Fibroblast of villous mesenchyme (primary cell): ENCODE measurements around the gene GMDS. TPM values are rescaled to one million over a fixed set of nuclear protein-coding genes. Genes with fewer than 3 reads are reported as not detected.

Experiments used
- DNase-seq: peaks from one replicate; pipeline ENCODE4 v3.0.0-alpha.2; 2010; ENCODE audit warnings: low read depth
- H3K4me3 ChIP-seq: 2 replicates; pipeline ENCODE4 v1.5.1; 2011; ENCODE audit warnings: low read depth, mild to moderate bottlenecking, low read length
- total RNA-seq: library from RNA; depleted of rRNA; stranded (reverse); fragments of >200 nt; gene quantifications from 2 replicates; pipeline ENCODE4 v1.2.3, GENCODE V29; 2012
- TF ChIP-seq, protein P1 (sequence below): IDR thresholded peaks from 2 replicates; pipeline ENCODE4 v1.5.1; 2012; ENCODE audit warnings: low read depth, mild to moderate bottlenecking, low read length; ENCODE audit not compliant: insufficient read depth

Gene GMDS
- total RNA-seq, 1 donor = 6.5 TPM

DNA sequence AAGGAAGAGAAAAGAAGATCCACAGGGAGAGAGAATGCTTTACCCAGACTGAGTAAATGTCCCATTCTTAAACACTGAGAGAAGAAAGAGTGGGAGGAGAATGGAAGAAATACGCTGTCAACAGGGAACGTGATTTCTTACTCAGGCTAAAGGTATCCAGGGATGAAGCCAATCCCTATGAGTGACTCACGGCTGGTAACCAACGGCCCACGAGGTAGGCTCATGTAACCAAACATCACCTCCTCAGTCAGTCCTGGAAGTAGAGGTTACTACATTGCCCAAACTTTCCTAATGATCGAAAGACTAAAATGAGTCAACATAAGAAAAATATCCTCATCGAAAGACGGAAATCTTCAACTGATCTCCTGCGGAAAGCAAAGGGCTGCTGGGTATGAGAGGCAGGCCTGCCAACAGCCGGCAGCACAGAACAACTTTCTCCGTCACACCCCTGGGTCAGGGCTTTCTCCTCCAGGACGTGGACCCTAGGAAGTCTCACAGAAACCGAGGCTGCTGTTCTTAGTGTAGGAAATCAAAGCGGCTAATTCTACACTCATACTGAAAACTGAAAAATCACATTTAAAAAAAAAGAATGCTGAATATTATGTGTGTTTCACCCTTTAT is 292.6 kb downstream of the GMDS start:
- no peak overlapping the region for H3K4me3 ChIP-seq
- peak; percentile 65 for DNase-seq
- TF ChIP-seq, protein P1, sequence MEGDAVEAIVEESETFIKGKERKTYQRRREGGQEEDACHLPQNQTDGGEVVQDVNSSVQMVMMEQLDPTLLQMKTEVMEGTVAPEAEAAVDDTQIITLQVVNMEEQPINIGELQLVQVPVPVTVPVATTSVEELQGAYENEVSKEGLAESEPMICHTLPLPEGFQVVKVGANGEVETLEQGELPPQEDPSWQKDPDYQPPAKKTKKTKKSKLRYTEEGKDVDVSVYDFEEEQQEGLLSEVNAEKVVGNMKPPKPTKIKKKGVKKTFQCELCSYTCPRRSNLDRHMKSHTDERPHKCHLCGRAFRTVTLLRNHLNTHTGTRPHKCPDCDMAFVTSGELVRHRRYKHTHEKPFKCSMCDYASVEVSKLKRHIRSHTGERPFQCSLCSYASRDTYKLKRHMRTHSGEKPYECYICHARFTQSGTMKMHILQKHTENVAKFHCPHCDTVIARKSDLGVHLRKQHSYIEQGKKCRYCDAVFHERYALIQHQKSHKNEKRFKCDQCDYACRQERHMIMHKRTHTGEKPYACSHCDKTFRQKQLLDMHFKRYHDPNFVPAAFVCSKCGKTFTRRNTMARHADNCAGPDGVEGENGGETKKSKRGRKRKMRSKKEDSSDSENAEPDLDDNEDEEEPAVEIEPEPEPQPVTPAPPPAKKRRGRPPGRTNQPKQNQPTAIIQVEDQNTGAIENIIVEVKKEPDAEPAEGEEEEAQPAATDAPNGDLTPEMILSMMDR = no peak

DNA sequence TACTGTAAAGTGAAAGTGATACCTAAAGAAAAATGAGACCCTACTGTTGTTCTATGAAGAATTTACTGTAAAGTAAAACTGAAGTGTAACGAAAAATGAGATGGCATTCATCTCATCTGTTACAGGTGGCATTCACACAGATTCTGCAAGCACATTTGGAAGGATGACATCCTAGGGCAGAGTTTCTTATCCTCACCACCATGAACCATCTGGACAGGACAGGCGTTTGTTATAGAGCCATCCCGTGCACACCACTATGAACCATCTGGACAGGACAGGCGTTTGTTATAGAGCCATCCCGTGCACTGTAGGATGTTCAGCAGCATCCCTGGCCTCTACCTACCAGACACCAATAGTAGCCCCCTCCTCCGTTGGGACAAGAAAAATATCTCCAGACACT is 294.8 kb downstream of the GMDS start:
- no peak overlapping the region for H3K4me3 ChIP-seq
- no peak for DNase-seq
- TF ChIP-seq, protein P1 = no peak

DNA sequence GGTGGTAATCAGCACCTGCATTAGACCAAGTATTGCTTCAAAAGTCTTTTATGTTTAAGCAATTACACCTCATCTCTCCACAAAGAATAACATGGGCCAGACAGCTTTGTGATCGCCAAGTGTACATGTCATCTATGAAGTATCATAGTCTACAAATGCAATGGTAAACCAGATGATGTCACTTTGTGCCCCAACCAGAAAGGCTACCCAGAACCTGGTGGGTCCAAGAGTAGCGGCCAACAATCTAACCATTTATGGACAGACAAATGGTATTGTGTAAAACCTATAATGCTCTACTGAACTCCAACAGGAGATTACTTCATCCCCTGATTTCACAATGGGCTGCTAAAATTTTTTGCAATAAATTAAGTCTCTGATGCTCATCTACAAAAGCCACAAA is 295.9 kb downstream of the GMDS start:
- TF ChIP-seq, protein P1 = no peak
- peak; percentile 28 for DNase-seq
- no peak overlapping the region for H3K4me3 ChIP-seq

DNA sequence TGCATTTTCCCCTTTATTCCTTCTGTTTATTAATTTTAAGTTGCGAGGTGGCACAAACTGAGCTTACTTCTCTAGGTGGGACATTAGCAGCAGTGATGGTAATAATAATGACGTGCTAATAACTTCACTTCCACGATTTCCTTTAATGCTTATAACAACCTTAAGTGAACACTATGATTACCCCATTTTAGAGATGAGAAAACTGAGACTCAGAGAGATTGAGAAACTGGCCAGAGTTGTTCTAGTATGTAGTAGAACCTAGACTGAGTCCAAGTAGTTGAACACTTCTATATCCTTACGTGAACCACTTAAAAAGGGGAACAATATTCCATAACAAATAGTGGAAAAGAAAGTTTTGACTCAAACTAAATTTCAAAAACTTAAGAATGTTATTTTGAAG is 297.5 kb downstream of the GMDS start:
- TF ChIP-seq, protein P1 = no peak
- no peak overlapping the region for H3K4me3 ChIP-seq
- DNase-seq = no peak

DNA sequence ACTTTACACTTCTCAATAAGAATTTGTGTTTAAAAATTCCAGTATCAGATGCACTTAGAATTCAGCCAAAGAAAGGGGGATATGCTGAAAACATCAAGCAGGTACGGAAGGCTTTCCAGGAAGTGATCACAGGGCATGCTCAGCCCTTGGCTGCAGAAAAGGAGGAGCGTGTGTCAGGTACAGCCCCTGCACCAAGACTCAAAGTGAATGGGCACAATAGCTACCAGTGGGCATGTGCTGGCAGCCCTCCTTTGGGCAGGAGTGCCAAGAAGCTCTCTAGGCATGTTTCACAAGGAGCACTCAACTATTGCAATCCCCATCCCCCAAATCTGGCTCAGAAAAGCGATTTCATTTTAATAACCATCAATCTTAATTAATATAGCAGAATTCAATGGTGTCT is 298.8 kb downstream of the GMDS start:
- H3K4me3 ChIP-seq = no peak overlapping the region
- TF ChIP-seq, protein P1 = no peak
- no peak for DNase-seq

DNA sequence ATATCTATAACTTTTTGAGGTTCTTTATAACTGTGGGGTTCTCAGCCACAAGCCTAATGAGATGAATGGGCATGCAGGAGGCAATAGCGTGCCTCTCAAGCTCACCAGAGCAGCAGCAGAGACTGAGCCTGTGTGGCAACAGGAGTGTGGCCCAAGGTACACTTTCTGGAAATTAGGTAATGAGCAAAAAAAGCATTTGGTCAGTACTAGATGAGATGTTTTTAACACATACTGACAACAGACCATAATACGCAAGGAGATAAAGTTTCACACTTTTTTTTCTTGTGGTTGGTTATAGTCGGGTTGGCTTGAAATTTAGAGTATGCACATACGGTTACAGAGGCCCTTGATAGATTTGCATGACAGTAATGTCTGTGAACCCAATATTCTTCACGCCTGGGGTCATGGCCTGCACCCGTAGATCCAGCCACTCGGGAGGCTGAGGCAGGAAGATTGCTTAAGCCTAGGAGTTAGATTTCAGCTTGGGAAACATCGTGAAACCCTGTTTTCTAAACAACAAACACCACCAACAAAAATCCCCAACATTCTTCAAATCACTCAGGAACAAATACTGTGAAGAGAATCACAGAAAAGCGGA is 300.1 kb downstream of the GMDS start:
- TF ChIP-seq, protein P1 = no peak
- DNase-seq = no peak
- no peak overlapping the region for H3K4me3 ChIP-seq

DNA sequence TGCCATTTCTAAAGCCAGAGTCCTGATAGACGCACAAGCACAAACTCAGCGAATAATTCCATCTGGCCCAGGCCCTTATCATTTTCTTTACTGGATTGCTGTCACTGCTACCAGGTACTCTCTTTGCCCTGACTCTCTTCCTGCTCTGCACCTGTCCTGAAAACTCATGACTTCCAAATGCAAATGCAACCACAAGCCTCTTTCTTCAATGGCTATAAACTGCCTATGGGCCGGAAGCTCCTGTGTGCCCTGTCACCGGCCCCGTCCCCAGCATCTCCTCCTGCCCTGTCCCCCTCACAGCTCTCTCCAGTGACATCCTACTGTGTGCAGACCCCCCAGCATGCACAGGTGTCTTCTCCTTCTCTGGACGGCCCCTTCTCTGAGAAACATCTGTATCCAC is 302.6 kb downstream of the GMDS start:
- DNase-seq = no peak
- no peak overlapping the region for H3K4me3 ChIP-seq
- TF ChIP-seq, protein P1 = no peak
